HepG2 (cell line): ENCODE results near the gene INTS7. TPM values are rescaled to one million over a fixed set of nuclear protein-coding genes. Genes with fewer than 3 reads are reported as not detected.

Experiments
- ADNP ChIP-seq: sonication (generic); formaldehyde crosslinking; IDR thresholded peaks from 2 replicates; pipeline ENCODE4 v1.4.0; 2020; ENCODE audit warnings: missing genetic modification reagents
- CEBPG ChIP-seq: IDR thresholded peaks from 2 replicates; pipeline ENCODE4 v1.6.1; 2016
- FOSL2 ChIP-seq: sonication (generic); formaldehyde crosslinking; IDR thresholded peaks from 2 replicates; pipeline ENCODE4 v1.4.0; 2020; ENCODE audit warnings: missing genetic modification reagents
- GATAD2A ChIP-seq: IDR thresholded peaks from 2 replicates; pipeline ENCODE4 v1.6.1; 2016
- HDAC2 ChIP-seq: sonication (generic); formaldehyde crosslinking; IDR thresholded peaks from 2 replicates; pipeline ENCODE4 v1.4.0; 2020; ENCODE audit warnings: missing genetic modification reagents
- IRF2 ChIP-seq: IDR thresholded peaks from 2 replicates; pipeline ENCODE4 v1.6.1; 2018; ENCODE audit warnings: missing genetic modification reagents, missing compliant biosample characterization
- LBX2 ChIP-seq: sonication (generic); formaldehyde crosslinking; IDR thresholded peaks from 2 replicates; pipeline ENCODE4 v1.5.0; 2020; ENCODE audit warnings: missing genetic modification reagents, mild to moderate bottlenecking, borderline replicate concordance
- MED1 ChIP-seq: sonication (generic); formaldehyde crosslinking; IDR thresholded peaks from 2 replicates; pipeline ENCODE4 v1.4.0; 2020; ENCODE audit warnings: missing genetic modification reagents
- NCOA2 ChIP-seq: sonication (generic); formaldehyde crosslinking; IDR thresholded peaks from 2 replicates; pipeline ENCODE4 v1.8.0; 2022; ENCODE audit warnings: inconsistent platforms
- NR2F1 ChIP-seq, 2 experiments: fragments of 450-650 bp in 1 of 2; formaldehyde crosslinking in 1 of 2; IDR thresholded peaks; 2 replicates each; pipeline versions ENCODE4 v1.5.0 to v1.6.1; 2016 to 2020; ENCODE audit warnings: mild to moderate bottlenecking in 1 of 2, missing compliant biosample characterization in 1 of 2, missing genetic modification reagents in 1 of 2, moderate library complexity in 1 of 2
- PITX1 ChIP-seq: sonication (generic); formaldehyde crosslinking; IDR thresholded peaks from 2 replicates; pipeline ENCODE4 v1.5.1; 2020; ENCODE audit warnings: mild to moderate bottlenecking, missing genetic modification reagents
- RARA ChIP-seq: IDR thresholded peaks from 2 replicates; pipeline ENCODE4 v1.6.1; 2016; ENCODE audit warnings: missing genetic modification reagents, missing compliant biosample characterization
- RNF2 ChIP-seq: fragments of 450-650 bp; conservative IDR thresholded peaks from 2 replicates; pipeline ENCODE4 v1.6.1; 2016; ENCODE audit warnings: low read depth
- SALL1 ChIP-seq: sonication (generic); formaldehyde crosslinking; IDR thresholded peaks from 2 replicates; pipeline ENCODE4 v1.8.0; 2022; ENCODE audit warnings: mild to moderate bottlenecking, missing genetic modification reagents
- SIX1 ChIP-seq: sonication (generic); formaldehyde crosslinking; IDR thresholded peaks from 2 replicates; pipeline ENCODE4 v1.4.0; 2020; ENCODE audit warnings: missing genetic modification reagents, borderline replicate concordance
- SSRP1 ChIP-seq: IDR thresholded peaks from 2 replicates; pipeline ENCODE4 v1.6.1; 2016; ENCODE audit warnings: control low read depth
- ZBTB34 ChIP-seq: sonication (generic); formaldehyde crosslinking; IDR thresholded peaks from 2 replicates; pipeline ENCODE4 v1.8.0; 2022; ENCODE audit warnings: mild to moderate bottlenecking, missing genetic modification reagents
- ZFP36 ChIP-seq: fragments of 150-350 bp; IDR thresholded peaks from 2 replicates; pipeline ENCODE4 v1.6.1; 2018; ENCODE audit warnings: borderline replicate concordance, low read length, low read depth; ENCODE audit not compliant: partially characterized antibody
- ZNF512B ChIP-seq: sonication (generic); formaldehyde crosslinking; IDR thresholded peaks from 2 replicates; pipeline ENCODE4 v1.5.1; 2020; ENCODE audit warnings: missing genetic modification reagents, mild to moderate bottlenecking, borderline replicate concordance
- polyA plus RNA-seq, 8 experiments: library from polyadenylated mRNA; depleted of rRNA in 3 of 8; stranded (reverse) in 7 of 8; unstranded in 1 of 8; fragments of >200 nt; fragmentation: Illumina TruSeq in 4 of 8; extraction: Trizol in 4 of 8; gene quantifications; 2 replicates each; pipeline versions ENCODE4 v1.2.1 to v1.2.3, GENCODE V29; 2011 to 2016; ENCODE audit warnings: low read depth in 4 of 8, missing spikeins in 1 of 8, mixed read lengths in 1 of 8; ENCODE audit not compliant: insufficient read depth in 1 of 8
- total RNA-seq, 5 experiments: library from RNA; depleted of rRNA; stranded (reverse); fragments of >200 nt; fragmentation: Illumina TruSeq; extraction: Trizol; gene quantifications; 2 replicates each; pipeline ENCODE4 v1.2.3, GENCODE V29; 2016; ENCODE audit warnings: low read depth in 1 of 5
- TF ChIP-seq, protein P1 (sequence below): IDR thresholded peaks from 2 replicates; pipeline ENCODE4 v1.6.1; 2012; ENCODE audit warnings: low read depth, low read length, improper control_type of control experiment
- TF ChIP-seq, protein P2 (sequence below): IDR thresholded peaks from 2 replicates; pipeline ENCODE4 v1.4.0; 2020; ENCODE audit warnings: mild to moderate bottlenecking, missing genetic modification reagents

Gene INTS7
- total and polyA plus RNA-seq, 2 of the 13 experiments (the other 11 are each of a cell fraction or from before 2014, with no cell fraction given), result 18.3 to 22.4 TPM

DNA sequence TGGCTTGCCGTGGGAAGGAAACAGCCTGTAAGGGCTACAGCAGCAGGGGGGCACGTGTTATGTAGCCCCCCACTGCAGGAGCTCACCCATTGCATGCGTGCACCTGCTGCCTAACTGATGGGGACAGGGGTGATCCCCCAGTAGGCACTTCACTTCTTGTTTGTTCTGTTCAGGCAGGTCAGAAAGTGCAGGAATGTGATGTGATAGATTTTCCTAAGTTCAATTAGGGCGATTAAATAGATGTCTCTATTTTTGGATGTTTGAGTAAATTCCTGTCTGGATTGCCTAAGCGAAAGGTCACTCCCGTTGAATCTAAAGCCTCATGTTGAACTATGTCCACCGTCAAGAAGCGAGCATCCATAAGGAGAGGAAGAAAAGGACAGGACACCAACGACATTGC, 126.0 kb downstream of the INTS7 start (continued):
- TF ChIP-seq ZFP36 (peak; percentile 12), FOSL2 (CRISPR knock-in tag) (no peak), SSRP1 (no peak), SIX1 (CRISPR knock-in tag) (no peak), ZBTB34 (CRISPR knock-in tag) (no peak), NR2F1 (CRISPR knock-in tag; IDR thresholded peaks at IDR 0.05) (peak in 1 of 2 experiments; percentile 39; a peak in 1 of 4 replicates), RARA (peak; percentile 56), IRF2 (no peak), GATAD2A (peak; percentile 46), NCOA2 (CRISPR knock-in tag) (peak; percentile 22; the same call in 1 of the 2 replicates), ZNF512B (CRISPR knock-in tag) (no peak; the same call in 1 of the 2 replicates), PITX1 (CRISPR knock-in tag) (peak; percentile 40; the same call in 1 of the 2 replicates), CEBPG (CRISPR knock-in tag) (peak; percentile 57), RNF2 (no peak), SALL1 (CRISPR knock-in tag) (peak; percentile 74; the same call in 1 of the 2 replicates), HDAC2 (CRISPR knock-in tag) (0 out of 2 replicates have a peak, but pooled peaks have one; percentile 29), MED1 (peak; percentile 52; the same call in 1 of the 2 replicates), ADNP (CRISPR knock-in tag) (no peak), LBX2 (CRISPR knock-in tag) (no peak)
- TF ChIP-seq, protein P1, sequence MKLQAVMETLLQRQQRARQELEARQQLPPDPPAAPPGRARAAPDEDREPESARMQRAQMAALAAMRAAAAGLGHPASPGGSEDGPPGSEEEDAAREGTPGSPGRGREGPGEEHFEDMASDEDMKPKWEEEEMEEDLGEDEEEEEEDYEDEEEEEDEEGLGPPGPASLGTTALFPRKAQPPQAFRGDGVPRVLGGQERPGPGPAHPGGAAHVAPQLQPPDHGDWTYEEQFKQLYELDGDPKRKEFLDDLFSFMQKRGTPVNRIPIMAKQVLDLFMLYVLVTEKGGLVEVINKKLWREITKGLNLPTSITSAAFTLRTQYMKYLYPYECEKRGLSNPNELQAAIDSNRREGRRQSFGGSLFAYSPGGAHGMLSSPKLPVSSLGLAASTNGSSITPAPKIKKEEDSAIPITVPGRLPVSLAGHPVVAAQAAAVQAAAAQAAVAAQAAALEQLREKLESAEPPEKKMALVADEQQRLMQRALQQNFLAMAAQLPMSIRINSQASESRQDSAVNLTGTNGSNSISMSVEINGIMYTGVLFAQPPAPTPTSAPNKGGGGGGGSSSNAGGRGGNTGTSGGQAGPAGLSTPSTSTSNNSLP, result peak; percentile 73
- TF ChIP-seq, protein P2, sequence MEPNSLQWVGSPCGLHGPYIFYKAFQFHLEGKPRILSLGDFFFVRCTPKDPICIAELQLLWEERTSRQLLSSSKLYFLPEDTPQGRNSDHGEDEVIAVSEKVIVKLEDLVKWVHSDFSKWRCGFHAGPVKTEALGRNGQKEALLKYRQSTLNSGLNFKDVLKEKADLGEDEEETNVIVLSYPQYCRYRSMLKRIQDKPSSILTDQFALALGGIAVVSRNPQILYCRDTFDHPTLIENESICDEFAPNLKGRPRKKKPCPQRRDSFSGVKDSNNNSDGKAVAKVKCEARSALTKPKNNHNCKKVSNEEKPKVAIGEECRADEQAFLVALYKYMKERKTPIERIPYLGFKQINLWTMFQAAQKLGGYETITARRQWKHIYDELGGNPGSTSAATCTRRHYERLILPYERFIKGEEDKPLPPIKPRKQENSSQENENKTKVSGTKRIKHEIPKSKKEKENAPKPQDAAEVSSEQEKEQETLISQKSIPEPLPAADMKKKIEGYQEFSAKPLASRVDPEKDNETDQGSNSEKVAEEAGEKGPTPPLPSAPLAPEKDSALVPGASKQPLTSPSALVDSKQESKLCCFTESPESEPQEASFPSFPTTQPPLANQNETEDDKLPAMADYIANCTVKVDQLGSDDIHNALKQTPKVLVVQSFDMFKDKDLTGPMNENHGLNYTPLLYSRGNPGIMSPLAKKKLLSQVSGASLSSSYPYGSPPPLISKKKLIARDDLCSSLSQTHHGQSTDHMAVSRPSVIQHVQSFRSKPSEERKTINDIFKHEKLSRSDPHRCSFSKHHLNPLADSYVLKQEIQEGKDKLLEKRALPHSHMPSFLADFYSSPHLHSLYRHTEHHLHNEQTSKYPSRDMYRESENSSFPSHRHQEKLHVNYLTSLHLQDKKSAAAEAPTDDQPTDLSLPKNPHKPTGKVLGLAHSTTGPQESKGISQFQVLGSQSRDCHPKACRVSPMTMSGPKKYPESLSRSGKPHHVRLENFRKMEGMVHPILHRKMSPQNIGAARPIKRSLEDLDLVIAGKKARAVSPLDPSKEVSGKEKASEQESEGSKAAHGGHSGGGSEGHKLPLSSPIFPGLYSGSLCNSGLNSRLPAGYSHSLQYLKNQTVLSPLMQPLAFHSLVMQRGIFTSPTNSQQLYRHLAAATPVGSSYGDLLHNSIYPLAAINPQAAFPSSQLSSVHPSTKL (CRISPR knock-in tag), result peak; percentile 24; the same call in 1 of the 2 replicates
